NB4 (cell line): ENCODE results near the gene SLC38A10.

Experiments
- MYC ChIP-seq: IDR thresholded peaks from 2 replicates; pipeline ENCODE4 v1.6.1; 2011; ENCODE audit warnings: low read depth, low read length
- POLR2A ChIP-seq: IDR thresholded peaks from 2 replicates; pipeline ENCODE4 v1.6.1; 2011; ENCODE audit warnings: mild to moderate bottlenecking; ENCODE audit not compliant: insufficient read length; ENCODE audit errors: extremely low read depth
- TF ChIP-seq, protein P1 (sequence below): IDR thresholded peaks from one replicate; pipeline ENCODE4 v1.5.1; 2012; ENCODE audit warnings: low read depth, low read length

GRCh38 chr17:81335773-81336157, 40.7 kb upstream of the SLC38A10 start:
- TF ChIP-seq, protein P1, sequence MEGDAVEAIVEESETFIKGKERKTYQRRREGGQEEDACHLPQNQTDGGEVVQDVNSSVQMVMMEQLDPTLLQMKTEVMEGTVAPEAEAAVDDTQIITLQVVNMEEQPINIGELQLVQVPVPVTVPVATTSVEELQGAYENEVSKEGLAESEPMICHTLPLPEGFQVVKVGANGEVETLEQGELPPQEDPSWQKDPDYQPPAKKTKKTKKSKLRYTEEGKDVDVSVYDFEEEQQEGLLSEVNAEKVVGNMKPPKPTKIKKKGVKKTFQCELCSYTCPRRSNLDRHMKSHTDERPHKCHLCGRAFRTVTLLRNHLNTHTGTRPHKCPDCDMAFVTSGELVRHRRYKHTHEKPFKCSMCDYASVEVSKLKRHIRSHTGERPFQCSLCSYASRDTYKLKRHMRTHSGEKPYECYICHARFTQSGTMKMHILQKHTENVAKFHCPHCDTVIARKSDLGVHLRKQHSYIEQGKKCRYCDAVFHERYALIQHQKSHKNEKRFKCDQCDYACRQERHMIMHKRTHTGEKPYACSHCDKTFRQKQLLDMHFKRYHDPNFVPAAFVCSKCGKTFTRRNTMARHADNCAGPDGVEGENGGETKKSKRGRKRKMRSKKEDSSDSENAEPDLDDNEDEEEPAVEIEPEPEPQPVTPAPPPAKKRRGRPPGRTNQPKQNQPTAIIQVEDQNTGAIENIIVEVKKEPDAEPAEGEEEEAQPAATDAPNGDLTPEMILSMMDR: no peak
- TF ChIP-seq POLR2A (no peak), MYC (no peak)
